Renal pelvis (tissue), 4 donors: ENCODE data around the gene ZDHHC3. TPM values are rescaled to one million over a fixed set of nuclear protein-coding genes. Genes with fewer than 3 reads are reported as not detected.

Experiments used
- DNase-seq: peaks from one replicate; pipeline ENCODE4 v3.0.0-alpha.2; 2013
- polyA plus RNA-seq, 3 donors: library from polyadenylated mRNA; unstranded; fragments of 120-200 nt; gene quantifications; one replicate each; pipeline ENCODE4 v1.2.1, GENCODE V29; 2013; ENCODE audit not compliant: insufficient read length in 3 of 3

ZDHHC3 gene
- polyA plus RNA-seq, 3 donors, result 87.8 to 96.7 (median 93.7) TPM

DNA sequence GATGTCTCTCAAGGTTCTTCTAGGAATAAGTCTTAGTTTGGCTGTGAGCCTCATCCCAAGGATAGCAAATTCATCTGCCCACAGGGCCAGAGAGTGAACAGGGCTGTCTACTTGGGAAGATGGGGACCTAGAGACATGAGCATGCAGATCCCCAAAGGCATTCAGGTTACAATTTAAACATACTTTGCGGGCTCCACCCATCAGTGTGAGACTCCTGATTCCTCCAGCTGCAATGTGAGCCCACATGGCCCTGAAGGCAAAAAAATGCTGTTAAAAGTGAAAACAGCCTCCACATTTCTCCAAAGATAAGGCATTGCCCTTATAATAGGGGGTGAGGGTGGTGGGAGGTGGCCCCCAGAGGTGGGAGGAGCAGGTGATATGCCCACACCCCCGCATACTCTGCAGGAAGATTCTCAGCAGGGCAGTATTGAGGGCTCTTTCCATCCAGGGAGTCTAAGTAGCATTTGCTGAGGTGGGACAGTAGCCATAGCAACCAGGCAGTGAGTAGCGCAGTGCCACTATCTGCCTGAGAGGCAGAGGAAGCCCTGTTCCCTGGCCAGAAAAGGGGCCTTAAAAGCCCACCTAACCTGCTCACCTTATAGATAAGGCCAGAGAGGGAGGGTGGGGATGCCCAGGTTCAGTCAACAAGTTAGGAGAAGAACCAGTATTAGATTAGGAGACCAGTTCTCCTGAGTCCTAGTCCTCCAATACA is 70.4 kb downstream of the ZDHHC3 start:
- no peak for DNase-seq

DNA sequence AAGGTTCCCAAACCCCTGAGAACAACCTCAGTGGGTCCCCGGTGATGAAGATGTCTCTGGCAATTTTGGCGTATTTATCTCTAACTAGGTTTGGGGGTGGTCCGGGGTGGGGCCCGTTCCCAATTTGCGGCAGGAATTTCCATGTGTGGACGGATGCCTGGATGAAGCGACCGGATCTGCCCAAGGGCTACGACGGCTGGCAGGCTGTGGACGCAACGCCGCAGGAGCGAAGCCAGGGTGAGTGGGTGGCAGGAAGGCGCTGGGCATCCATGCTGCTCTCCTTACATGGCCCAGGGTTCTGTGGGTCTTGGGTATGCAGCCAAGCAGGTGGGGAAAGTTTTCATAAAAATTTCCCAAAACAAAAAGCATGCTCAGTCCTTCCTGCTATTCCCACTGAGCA is 72.2 kb downstream of the ZDHHC3 start:
- no peak for DNase-seq

DNA sequence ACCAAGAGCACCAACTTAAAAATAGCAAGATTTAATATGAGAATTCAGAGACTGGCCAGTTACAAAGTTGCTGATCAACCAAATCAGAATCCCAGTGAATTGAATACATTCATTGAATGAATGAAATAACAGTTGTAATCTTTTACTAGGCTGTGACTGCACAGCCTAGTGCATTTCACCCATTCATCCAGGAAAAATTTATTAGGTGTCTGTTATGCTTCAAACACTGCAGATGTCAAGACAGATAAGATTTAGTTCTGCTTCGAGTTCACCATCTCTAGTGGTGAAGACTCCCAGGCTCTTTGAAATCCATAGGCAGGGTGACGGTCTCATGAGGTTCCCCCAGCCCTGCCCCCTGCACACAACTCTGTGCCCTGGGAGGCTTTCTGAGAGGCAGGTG is 72.7 kb downstream of the ZDHHC3 start:
- no peak for DNase-seq

DNA sequence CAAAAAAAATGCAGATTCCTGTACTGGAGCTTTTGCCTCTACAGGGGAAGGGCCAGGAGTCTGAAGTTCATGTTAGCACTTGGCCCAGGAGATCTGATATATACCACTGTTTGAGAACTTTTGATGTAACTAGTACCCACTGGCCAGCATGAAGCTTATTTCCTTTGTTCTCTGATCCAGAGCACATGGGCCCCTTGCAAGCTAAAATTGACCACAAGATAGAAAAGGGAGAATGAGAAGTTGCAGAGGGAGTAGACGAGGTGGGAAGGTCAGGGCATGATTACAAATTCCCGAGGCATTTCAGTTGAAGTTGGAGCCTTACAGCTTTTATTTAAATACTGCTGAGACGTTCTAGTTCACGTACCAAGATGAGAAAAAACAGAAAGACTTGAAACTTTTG is 73.3 kb downstream of the ZDHHC3 start:
- DNase-seq, result no peak

DNA sequence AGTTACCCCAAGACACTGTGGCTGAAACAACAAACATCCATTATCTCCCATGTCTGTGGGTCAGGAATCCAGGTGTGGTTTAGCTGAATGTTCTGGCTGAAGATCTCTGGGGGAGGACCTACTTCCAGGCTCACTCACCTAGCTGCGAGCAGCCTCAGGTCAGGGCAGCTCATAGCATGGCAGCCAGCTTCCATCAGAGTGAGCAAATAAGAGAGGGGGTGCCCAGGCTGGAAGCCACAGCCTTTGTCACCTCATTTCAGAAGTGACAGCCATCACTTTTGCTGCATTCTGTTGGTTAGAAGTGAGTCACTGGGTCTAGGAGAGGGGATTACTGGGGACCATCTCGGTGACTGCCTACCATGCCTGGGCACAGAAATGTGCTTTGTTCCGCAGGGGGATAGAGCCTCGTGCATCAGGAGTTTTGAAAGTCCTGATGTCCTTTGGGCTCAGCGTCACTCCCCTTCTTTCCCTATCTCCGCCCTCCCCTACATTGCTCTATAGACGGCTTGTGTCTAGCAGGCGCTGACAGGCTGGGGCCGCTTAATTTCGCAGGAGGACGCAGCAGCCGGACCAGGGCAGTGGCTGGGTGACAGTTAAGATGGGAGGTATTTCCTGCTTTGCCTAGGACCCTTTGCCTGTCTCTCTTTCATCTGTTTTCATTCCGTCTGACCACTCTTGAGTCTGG is 76.1 kb downstream of the ZDHHC3 start:
- DNase-seq, result no peak

- no peak for DNase-seq
Observed at GRCh38 chr3:44896440-44896839, 79.5 kb downstream of the ZDHHC3 start.

DNA sequence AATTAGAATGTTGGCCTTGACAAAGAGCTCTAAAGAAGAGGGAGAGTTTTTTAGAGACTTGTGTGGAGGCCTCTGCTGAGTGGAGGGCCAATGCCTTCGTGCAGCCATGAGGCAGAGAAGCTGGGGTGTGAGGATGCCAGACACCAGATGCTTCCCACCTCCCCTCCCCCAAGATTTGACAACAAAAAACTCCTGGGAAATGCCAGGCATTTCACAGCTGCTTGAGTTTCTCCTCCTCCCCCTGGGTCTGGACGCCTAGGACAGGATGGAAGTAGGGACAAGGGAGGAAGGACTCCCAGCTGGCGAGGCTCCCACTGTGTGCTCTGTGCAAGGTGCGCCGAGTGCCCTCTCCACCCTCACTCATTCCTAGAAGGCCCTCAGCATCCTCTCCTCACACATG is 81.5 kb downstream of the ZDHHC3 start:
- DNase-seq, result no peak

DNA sequence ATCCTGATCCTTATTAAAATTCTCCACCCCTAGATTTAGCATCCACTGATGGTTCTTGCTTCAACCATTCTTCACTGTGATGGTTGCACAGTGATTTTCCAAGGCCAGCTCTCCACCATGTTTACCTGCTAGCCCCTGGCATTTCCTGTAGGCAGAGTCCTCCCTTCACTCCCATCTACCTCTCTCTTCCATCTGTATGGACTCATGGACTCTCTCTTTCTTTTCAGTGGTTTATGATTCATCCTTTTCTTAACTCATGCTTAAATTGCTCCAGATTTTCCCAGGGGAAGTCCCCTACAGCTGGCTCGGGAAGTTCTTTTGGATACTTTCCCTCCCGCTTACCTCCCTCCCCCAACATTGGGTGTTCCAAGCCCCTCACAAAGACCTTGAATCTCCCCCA is 82.9 kb downstream of the ZDHHC3 start:
- no peak for DNase-seq

DNA sequence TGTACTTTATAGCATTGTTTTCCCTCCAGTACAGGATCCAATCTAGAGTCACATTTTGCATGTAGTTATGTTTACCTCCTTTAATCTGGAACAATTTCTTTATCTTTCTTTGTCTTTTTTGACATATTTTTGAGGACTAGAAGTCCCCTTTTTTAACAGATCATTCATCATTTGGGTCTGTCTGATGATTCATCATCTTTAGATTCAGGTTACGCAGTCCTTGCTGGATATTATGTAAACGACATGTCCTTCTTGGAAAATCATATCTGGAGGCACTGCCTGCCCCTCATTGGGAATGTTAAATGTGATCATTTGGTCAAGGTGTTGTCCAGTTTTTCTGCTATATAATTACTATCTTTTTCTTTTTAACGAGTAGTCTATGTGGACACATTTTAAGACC is 83.3 kb downstream of the ZDHHC3 start:
- DNase-seq, result no peak

GRCh38 chr3:44890852-44891251 is 85.1 kb downstream of the ZDHHC3 start:
- no peak for DNase-seq

- DNase-seq, result no peak
Observed at GRCh38 chr3:44890258-44890657, 85.7 kb downstream of the ZDHHC3 start.

DNA sequence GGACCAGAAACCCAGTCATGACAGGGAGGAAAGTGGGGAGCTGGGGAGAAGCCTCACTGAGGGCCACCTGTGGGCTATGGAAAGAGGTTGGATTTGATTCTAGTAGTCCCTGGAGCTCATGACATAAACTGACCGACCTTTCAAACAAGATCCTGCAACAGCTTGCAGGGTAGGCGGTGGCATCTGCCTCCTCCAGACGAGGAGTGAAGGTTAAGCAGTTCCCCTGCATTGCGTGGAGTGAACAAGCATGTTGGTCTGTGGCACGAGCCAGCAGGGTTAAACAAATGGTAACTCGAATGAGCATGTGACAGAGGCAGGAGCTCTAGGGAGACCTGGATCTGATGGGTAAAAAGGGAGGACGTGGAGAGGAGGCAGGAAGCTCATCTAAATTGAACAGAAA is 88.9 kb downstream of the ZDHHC3 start:
- DNase-seq, result no peak

- DNase-seq, result no peak
Observed at GRCh38 chr3:44886561-44886960, 89.4 kb downstream of the ZDHHC3 start.

DNA sequence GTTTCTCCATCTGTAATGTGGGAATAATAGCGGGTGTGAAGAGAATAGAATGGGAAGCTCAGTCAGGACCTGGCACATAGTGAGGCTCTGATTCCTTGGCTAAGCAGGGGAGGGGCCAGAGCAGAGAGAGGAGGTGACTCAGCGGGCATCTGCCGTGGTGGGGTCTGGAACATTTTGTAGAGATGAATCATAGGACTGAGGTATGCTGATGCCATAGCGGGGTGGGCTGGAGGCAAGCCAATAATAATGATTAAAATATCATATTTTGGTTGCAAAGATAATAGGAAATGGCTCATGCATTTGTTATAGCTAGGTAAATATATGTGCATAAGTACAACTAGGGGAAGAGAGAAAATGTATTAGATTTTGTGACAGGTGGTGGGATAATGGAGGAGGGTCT is 90.4 kb downstream of the ZDHHC3 start:
- no peak for DNase-seq

DNA sequence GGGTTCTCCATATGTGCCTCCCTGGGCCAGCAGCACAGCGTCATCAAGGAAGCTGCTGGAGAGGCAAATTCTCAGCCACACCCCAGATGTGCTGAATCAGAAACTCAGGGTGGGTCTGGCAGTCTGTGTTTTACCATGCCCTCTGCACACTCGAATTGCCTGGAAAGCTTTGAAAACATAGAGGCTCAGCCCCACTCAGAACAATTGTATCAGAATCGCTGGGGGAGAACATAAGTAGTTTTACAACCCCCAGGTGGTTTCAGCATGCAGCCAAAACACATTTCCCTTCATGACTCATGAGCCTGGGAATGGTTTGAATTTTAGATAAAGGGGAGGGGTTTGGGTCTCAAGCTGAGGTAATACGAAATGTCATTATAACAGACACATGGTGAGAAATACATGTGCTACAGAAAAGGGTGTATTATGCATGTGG is 92.0 kb downstream of the ZDHHC3 start:
- DNase-seq, result no peak

DNA sequence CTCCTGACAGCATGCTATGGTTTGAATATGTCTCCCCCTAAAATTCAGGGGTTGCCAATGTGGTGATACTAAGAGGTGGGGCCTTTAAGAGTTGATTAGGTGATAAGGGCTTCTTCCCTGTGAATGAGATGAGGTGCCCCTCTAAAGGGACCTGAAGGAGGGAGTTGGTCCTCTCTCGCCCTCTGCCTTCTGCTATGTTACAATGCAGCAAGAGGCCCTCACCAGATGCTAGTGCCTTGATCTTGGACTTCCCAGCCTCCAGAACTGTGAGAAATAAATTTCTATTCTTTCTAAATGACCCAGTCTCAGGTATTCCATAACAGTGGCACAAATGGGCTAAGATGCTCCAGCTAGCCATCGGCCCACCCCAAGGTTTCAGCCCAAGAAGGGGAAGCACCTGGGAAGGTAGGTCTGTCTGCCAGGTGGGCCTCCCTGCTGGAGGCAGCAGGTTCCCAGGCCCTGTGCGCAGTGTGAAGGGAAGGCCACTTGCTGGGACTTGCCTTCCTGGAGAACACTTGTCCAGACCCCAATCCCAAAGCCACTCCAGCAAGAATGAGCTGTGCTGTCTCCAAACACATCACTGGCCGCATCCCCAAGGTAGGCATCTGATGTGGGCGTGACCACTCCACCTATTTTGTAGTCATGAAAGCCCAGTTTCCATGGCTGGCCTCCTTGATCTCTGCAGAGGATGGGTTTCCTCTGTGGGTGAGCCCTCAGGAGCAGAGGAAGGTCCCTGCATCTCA is 92.6 kb downstream of the ZDHHC3 start:
- no peak for DNase-seq

DNA sequence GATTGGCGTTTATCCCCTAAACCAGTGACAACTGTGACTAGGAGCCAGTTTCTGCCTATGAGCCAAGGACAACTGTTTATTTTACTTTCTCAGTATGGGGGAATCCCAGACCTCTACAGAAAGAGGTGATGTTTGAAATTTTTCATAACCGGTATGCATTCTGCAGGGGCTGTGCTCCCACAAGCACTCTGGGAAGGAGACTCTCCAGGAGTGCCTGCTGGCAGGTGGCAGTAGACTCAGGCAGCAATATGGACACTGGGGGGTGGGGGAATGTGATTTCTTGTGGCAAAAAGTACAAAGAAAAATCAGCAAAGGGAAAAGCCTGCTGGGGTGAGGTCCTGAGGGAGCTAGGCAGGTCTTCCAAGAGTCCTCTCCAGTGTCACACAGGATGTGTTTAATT is 95.7 kb downstream of the ZDHHC3 start:
- DNase-seq, result no peak

DNA sequence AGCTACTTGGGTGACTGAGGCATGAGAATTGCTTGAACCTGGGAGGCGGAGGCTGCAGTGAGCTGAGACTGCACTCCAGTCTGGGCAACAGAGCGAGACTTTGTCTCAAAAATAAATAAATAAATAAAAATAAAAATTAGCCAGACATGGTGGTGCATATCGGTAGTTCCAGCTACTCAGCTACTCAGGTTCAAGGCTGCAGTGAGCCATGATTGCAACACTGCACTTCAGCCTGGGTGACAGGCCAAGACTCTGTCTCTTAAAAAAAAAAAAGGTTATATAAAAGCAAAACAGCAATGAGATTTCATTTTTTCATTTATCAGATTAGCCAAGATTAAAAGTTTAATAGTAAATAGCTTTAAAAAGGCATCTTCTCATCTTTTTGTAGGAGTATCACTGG is 98.6 kb downstream of the ZDHHC3 start:
- no peak for DNase-seq

DNA sequence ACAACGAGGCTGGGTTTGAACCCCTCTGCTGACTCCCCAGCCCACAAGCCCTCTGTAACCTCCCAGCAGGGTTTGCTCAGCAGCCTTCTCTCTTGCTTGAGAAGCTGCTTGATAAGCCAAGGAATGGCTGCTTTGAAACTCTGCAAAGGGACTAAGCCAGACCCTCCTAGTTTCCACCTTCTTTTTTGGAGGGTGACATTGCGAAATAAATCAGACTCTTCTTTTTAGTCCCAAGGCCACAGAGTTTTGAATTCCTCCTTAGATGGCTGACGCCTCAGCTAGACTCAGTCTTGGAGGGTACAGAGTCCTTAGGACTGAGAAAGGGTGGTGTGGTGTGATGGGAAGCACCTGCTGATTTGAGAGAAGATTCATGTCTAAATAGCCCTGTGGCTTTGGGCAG is 100.4 kb downstream of the ZDHHC3 start:
- no peak for DNase-seq
